Inflammatory macrophage (primary cell): Measurements from ENCODE around the gene INPP5A.
"Not testable (repeated sequence)": the region's sequence is repeated elsewhere in the genome, so short reads cannot be mapped to it uniquely, and the experiment has no call there.

Experiments
- DNase-seq, 2 donors: peaks; one replicate each; pipeline ENCODE4 v3.0.0-alpha.2; 2020 to 2022

The INPP5A gene

DNA sequence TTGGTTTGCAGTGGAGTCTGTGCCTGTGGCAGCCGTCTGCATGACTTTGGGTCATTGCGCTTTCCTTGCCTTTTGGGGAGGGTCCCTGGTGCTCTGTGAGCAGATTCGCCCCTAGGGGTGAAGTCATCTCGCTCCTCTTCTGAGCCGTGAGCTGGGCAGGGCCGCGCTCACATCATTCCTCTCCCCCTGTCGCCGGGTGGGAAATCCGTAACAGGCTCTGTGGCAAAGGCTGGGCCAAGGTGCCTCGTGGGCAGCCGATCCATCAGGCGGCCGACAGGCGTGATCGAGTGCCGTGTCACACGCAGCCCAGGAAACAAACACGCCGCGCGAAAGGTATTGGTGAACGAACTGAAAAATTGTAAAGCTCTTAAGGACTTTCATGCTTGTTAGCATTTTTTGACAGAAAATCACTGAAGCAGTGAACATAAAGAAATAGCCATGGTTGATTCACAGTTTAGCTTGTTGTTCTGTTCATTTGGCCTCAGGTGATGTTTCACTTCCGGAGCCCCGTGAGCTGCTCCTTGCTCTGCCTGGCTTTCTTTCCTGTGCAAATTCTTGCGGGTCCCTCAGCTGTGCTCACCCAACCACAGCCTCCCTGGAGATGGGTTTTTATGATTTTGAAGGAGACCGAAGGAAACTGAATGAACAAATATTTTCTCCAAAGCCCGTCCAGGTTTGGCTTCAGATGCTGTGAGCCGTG, 126.2 kb downstream of the INPP5A start:
- DNase-seq: no peak

DNA sequence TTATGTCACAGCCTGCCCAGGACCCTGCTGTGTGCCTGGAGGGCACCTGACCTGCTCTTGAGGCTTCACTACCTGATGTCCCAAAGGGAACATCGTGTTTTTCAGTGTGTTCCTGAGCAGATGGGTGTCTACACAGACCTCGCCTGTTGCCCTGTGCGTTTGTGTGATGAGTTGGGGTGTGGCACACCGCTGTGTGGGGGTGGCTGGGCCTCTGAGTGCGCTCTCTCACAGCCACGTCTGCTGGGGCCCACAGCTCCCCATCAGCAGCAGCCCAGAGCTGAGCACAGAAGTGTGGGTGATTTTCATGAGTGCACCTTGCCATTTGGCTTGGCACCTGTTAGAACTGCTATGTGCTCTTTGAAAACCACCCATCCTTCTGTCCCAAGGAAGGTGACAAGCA, 126.8 kb downstream of the INPP5A start:
- DNase-seq: peak in 1 of 2 donors; percentile 1

DNA sequence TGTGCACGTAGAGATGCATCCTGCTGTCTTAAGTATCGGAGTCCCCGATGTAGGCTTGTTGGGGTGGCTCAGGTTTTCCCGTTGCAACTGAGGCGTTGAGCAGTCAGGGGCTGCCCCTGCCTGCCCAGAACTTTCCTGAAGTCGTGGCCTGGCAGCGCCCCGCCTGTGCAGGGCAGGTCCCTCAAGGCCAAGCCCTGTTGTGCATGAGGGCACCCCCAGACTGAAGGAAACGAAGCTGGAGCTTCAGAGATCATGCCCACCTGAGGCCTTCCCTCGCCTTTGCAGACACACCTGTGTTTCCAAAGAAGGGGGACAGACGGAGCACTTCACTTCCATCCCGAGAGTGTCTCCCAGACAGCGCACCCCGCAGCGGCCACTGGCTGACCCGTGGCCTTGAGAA, 127.3 kb downstream of the INPP5A start:
- no peak for DNase-seq

DNA sequence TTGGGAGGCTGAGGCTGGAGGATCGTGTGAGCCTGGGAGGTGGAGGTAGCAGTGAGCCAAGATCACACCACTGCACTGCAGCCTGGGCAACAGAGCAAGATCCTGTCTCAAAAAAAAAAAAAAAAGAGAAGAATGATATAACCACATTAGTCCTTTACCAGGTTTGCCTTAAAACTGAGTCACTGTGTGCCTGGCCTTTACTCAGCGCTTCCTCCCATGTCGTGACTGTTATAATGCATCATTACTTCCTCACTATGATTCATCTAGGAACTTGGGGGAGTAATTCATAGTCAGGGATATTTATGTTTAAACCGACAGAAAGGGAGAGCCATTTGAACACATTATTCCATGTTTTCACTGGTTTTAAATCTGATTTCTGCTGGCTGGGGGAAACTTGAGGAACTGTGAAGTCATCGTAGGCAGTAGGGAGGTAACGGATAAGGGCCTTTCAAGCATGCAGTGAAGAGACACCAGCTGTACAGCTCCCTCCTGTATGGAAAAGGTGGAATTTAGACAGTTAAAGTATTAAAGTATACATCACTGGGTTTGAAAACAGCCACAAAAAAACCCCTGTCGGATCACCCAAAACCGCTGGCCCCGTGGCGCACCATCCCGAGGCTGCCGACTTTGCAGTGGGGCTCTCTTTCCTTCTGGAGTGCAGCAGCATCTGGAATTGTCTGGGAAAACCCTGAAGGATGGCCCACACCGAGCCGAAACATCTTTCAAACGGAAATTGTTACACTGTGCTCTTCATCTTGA, 128.5 kb downstream of the INPP5A start:
- DNase-seq: peak; percentile 81 to 88

DNA sequence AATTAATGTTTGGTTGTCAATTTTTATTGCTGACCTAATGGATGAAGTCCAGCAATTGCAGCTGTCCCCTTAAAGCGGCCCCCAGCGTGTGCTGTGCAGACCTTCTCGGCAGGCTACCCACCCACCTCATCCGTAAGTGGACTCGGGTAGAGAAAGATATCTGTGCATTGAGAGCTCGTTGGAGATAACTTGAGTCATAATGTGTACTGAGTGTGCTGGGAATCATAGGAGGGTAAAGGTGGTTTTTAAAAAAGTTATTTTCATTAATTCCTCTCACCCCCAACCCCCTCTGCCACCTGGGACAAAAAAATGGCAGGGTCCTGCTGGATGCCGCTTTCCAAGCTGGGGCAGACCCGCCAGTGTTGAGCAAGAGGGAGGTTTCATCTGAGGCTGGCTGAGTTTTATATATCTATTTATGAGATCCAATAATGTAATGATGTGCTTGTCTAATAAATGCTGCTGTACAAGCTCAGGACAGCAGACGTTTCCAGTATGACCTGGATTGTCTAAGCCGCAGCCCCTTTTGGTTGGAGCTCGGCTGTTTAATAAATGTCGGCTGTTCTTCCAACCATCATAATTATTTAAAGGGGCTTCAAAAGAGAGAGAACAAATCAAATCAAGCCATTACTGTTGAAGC, 129.2 kb downstream of the INPP5A start:
- no peak for DNase-seq

DNA sequence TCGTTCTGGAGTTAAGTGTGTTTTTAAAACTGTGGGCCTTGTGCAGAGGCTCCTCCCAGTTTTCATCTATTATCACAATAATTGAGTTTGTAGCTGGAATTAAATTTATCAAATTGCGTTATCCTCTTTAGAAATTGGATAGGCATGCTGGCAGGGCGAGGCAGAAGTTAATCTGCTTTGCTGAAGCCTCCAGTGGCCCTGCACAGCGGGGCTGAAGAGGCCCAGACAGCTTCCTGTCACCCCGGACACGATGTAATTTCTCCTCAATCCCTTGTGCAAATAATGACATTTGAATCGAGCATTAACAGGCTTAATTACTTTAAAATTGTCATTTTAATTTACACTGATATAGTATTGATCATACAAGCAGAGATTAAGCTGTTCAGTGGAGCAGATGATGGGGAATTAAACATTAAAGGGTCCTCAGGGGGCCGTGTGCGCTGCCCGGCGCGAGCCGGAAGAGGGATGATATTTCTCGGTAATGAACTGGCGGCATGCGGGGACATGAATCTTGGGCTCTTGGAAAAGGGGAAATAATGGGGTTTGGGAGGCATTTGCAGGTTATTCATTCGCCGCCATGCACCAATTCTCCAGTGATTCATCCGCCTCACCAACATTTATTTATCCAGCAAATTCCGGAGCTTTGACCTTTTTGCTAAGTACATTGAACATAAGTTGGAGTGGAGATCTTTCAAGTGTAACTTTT, 129.9 kb downstream of the INPP5A start:
- no peak for DNase-seq

DNA sequence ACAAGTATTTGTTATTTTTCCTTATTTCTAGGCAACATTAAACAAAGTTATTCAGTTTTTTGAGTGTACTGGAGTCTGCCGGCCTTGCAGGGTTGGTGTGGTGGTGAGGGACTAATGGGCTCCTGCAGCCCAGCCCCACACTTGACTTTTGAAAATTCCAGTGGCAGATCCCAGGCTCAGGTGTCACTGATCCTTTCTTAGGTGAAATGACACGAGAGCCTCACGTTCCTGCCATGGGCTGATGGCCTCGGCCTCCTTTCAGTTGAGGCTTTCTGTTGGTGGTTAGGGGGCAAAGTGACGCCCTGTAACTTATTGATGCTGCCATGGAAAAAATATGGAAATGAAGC, 130.4 kb downstream of the INPP5A start:
- no peak for DNase-seq

DNA sequence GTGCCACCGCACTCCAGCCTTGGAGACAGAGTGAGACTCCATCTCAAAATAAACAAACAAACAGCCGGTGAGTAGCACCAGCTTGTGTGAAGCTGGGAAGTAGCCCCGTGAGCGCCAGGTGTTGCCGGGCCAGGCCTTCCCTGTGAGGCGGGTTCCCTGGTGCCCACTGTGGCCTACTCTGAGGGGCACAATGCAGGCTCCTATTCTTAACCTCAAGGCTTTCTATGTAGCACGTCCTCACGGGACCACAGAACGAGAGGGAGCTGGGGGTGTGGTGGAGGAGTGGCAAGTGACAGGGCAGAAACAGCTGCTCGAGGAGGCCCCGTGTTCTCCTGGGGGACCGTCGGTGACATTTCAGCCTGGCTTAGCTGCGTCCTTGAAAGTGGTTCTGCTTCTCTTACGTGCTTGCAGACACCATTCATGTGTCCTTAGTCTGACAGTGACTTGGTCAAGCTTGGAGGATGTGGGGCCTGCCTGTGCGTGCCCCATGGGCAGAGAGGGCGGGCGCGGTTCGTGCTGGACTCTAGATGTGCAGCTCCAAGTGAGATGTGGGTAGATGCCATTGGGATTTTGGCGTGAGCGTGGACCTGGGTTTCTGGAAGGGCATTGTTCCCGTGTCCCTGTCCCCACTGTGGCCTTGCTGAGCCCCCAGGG, 131.7 kb downstream of the INPP5A start:
- DNase-seq: no peak

DNA sequence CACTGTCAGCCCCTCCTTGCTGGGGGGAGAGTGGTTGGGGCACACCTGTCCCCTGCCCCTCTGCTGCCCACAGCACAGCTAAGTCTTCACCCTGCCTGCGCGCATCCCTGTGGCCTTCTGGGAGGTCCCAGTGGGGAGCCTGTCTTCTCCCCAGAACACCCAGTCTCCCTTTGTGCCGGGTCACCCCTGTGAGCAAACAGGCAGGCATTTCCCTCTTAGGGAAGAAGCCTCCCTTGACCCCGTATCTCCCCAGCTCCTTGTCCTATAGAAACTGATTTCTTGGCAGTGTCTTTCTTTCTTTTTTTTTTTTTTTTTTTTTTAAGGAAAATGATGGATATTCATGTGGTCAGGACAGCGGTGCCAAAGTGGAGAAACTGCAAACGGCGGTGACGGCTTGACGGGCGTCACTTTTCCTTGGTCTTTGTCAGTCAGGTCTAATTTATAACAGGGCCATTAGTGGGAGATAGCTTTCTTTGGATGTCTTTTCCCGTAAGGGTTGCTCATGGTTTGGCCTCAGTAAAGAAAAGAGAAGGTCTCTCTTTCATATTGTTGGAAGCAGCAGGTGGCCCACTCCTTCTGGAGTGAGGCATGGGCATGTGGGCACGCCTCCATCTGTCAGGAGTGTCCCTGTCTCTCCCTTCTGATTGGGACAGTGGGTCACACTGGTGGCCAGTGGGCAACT, 133.1 kb downstream of the INPP5A start:
- no peak for DNase-seq

DNA sequence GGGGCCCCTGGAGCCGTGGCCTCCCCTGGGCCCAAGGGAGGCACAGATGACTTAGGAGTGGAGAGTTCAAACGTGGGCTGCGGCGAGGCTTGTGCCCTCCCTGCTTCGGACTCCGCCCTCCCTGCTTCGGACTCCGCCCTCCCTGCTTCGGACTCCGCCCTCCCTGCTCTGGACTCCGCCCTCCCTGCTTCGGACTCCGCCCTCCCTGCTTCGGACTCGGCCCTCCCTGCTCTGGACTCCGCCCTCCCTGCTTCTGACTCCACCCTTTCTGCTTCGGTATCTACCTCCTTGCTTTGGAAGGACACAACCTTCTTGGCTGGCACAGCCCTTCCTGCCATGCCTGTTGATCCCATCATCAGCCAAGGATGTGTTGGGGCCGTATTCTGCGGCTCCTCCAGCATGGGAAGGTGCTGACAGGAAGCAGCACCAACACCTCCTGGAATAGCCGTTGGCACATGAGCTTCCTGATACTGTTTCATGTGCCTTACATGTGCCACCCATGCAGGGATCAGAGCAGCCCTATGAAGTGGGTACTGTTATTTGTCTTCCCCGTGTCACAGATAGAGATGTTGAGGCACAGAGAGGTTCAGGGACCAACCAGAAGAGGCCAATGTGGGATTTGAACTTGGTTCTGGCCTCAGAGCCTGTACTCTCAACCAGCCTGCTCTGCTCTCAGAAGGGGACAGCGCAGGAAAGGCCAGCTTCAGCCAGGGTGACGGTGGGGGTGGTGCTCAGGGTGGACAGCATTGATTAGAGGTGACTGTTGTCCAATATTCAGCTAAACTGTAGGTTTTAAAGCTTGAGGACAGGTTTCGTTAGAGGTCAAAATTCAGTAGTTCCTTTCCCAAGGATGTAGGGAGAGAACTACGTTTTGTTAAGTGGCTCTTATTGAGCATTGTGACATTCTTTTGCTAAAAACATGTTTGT, 133.9 kb downstream of the INPP5A start:
- DNase-seq: no peak

DNA sequence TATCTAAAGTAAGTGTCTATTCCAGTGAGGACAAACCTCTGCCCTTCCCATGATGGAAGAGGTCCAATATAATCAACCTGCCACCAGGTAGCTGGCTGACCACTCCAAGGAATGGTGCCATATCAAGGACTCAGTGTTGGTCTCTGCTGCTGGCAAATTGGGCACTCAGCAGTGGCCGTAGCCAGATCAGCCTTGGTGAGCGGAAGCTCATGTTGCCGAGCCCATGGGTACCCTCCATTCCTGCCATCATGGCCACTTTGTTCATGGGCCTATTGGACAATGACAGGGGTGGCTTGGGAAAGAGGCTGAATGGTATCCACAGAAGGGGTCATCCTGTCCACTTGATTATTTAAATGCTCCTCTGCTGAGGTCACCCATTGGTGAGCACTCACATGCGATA, 136.2 kb downstream of the INPP5A start:
- not testable (repeated sequence) for DNase-seq

DNA sequence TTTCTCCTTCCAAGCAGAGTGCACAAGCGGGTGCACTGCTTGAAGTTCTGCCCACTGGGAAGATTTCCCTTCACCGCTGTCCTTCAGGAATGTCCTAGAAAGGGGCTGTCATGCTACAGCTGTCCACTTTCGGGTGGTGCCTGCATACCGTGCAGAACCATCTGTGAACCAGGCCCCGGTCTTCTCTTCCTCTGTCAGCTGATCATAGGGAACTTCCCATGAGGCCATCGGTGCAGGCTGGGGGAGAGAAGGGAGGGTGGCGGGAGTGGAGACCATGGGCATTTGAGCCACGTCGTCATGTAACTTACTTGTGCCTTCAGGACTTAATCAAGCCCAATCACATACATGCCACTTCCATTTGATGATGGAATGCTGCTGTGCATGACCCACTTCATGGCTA, 136.7 kb downstream of the INPP5A start:
- no peak for DNase-seq

DNA sequence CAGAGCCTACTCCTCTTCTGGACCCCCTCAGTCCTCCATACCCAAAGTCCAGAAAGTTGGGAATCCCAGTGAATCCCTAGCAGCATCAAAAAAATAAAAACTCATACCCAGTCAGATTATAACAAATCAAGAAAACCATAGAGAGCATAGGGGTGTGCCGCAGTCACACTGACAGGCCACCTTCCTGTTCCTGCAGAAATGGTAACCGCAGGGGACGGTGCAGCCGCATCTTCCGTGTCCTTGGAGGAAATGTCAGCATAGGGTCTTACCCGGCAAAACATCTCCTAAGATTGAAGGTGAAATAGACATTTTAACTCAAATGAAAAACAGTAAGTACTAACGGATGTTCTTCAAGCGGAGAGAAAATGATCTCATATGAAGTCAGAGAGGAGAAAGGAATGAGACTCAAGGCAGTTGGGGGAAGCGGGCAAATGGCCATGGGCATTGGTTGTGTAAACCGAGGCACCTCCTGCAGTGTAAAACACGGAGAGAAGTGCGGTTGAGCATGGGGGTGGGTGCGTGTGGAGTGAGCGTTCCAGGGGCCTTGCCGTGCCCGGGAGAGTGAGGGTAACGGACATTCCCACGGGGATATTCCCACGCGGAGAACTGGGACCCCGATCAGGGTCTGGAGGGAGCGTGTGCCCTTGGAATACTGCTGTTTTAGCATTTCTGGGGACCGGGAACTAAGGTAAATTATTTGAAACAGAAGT, 137.6 kb downstream of the INPP5A start:
- no peak for DNase-seq

DNA sequence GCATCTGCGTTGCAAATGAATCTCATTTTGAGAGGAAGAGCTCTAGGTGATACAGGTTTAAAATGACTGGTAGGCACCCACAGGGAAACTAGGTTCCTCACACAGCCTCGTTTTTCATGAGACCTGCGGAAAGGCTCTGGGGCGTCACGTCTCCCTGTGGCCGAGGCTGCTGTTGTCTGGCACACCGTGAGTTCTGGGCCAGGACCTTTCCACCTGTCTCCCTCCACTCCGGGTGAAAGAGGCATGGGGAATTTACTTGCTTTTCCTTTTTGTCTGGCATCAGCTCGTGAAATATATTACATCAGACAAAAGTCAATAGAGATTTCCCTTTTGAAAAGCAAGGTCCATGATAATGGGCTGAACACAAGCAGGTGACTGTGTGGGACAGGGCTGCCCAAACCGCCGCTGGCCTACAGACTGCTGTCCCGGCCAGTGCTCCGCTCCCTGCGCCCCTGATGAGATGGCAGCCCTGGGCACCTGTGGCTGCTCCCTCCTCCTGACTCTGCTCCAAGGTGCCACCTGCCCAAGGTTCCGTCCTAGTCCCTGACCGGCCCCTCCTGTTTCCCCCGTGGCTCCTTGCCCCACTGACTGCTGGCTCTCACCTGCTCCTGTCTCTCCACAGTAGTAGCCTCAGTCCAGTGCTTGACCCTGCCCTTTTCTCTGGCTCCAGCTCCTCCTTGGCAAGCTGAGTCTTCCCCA, 138.8 kb downstream of the INPP5A start:
- no peak for DNase-seq

DNA sequence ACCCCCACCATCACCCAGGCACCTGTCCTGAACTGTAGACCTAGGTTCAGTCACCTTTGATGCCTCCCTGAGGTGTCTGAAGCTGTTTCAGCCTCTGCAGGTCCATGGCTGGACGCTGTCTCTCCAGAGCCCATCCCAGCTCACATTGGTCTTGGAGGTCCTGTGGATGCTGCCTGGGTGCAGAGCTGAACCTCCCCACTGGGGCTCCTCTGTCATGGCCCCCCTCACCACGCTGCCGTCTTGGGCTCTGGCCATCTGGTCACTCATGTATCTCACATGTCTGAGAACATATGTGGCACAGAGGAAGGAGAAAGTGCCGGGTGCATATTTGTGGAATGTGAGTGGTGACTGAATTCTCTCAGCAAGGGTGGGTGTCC, 139.5 kb downstream of the INPP5A start:
- no peak for DNase-seq

DNA sequence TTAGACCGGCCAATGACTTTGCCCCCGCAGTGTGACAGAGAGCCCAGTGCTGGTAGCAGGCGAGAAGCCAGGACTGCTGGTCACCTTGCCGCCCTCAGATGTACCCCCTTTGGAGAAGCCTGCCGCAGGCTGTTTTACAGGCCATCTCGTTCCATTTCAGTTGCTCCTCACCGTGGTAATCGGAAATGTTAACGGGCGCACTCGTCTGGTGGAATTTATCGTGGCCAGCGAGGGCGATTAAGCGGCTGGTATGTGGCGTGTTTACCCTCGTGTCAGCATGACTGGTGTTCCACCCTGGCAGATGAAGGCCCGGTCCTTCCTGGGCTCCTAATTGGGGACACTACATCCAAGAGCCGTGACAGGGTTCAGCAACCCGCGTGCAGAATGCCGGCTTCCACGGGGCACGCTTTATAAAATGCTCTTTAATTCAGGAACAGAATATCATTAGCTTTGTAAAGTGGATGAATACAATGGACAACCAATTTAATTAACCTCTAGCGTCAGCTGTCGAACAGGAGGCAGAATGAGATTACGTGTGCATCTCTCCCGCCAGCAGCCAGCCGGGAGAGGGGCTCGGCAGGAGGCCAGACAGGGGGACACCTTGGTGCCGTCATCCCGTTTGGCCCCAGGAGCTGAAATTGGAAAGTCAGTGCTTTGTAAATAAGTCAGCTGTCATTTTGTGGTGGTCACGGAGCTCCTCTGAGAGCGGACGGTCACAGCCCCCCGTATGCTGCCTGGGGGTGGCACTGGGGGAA, 140.1 kb downstream of the INPP5A start:
- no peak for DNase-seq

DNA sequence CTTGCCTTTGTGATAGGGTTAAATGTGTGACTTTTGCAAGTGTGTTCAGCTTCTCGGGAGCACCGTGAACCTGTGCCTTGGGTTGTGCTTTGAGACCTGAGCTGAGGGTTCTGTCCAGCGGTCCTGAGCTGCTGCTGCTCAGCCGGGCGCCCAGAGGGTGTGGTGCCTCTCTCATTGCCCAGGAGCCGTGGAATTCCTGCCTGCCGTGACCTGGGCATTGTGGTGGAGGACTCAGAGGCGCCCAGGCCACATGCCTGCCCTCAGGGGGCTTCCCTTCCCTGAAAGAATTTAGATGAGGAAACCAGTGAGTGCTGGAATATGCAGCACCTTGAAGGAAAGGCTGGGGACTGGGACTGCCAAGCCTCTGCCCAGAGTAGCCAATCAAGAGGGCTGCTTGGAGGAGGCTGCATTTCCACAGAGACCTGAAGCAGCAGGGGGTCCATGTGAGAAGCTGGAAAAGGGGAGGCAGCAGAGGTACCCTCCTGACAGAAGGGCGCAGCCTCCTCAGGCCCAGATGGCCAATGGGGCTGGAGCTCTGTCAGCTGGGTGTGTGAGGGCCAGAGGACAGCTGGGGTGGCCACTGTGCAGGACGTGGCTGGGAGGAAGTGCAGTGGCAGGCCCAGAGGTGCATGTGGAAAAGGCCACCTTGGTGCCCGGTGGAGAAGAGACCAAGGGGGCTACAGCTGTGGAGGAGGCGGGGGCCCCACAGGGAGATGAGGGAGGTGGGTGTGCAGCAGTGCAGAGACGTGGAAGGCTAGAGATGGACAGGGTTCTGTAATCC, 141.0 kb downstream of the INPP5A start:
- DNase-seq: no peak

DNA sequence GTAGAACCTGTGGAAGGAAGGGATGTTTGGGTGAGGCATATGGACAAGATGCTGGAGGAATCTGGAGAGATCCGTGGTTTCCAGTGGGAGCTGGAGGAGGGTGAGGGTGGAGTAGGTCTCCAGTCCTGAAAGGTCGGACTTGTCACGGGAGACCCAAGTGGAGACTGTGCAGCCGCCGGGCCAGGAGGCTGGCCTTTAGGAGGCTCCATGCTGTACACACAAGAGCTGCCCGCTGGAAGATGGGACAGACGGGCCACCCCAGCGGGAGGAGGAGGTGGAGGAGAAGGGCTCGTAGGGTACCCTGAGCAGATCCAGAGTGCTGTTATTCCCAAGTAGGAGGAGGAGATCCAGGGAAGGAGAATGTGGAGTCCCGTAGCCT, 141.6 kb downstream of the INPP5A start:
- no peak for DNase-seq
